ENCODE measurements around the gene LXN.

- no peak for TF ChIP-seq CTCF (IDR thresholded peaks at IDR 0.05)
- TF ChIP-seq POLR2A (IDR thresholded peaks at IDR 0.05), result no peak
Observed at GRCh38 chr3:158668506-158668905, 3.9 kb downstream of the LXN start.

Measured in body of pancreas (tissue), 4 donors.